Astrocyte of the hippocampus (primary cell): Measurements from ENCODE around the gene NOTUM.

Source experiments
- DNase-seq: peaks from one replicate; pipeline ENCODE4 v3.0.0; 2011; ENCODE audit warnings: low read depth, low spot score

Gene NOTUM

DNA sequence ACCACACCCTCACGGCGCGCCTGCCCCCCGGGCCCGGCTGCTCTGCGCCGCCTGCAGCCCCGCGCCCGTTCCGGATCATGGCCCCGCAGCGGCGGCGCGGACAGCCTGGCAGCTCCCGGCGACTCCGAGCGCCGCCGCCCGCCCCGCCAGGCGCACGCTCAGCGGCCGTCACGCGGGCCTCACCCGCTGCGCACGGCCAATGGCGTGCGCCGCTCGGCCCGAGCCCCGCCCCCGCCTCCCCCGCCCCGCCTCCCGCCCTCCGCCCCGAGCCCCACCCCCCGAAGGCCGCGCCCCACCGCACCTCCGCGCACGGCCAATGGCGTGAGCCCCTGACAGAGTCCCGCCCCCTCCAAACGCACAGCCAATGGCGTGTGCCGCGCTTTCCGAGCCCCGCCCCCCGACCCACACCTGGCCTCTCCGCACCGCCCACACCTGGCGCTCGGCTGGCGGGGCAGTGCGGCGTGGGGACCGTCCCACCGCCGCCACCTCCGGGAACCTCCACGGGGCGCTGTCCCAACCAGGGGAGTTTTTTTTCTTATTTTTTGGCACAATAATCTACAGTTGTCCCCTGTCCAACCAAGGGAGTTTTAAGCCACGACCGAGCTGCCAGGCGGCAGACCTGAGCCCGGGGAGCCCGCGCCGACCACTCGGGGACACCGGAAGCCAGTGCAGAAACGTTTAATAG, 49.6 kb downstream of the NOTUM start, which contains the start of gene PCYT2:
Gene PCYT2, minus strand, starts transcription at position 123 of the 685 bp plus-strand sequence. Its CDS starts 44 bp downstream, at position 79.
- DNase-seq: peak; percentile 93

DNA sequence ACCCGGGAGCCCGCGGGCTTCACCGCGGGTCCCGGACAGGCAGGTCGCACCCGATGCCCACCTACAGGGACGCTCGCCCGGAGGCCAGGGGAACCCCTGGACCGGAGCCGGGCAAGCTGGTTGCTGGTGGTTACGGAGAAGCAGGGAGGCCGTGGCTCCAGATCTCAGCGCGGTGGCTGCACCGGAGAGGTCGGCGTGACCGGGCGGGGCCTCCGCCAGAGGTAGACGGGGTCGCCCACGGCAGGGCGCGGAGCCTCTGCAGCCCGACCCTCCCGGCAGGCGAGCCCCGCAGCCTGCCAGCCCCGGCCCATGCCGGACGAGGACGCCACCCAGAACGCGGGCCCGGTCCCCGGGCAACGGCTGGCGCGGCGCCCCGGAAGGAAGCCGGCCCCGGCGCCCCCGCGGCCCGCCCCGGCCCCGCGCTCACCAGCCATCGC, 50.1 kb downstream of the NOTUM start:
- peak; percentile 54 for DNase-seq

DNA sequence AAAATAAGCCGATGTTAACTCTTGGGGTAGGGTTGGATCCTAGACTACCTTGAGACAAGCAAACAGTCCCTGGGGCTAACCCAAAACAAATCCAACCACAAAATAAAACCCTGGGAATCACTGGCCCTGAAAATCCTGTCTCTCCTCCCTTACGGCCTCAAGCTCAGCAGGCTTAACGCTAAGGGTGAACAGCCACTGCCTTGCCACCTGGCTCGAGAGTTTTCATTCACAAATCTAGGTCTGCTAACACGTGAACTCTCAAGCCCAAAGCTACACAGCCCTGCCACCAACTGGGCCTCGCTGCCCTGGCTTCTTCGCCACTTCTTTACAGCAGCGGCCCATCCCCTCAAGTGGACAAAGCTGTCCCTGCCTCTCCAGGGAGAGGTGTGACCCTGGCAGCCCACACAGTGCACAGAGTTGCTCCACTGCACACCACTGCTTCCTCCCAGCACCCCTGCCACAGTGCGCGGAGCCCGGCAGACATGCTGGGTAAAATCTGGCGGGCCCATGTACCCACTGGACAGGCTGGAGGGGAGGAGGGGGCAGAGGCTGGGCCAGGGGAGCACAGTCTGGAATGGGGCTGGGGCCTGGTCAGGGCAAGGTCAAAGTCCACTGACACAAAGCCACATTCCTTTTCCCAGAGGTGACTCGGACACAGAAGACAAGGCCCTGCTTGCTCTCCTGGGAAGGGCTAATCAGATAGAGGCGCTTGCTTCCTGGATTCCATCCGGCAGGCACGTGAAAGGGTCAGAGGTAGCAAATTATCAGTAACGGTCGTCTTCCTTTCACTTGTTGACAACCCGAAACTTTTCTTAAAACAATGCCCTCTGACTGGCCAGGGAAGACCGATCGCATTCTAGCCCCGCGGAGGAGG, 50.8 kb downstream of the NOTUM start:
- peak; percentile 34 for DNase-seq

DNA sequence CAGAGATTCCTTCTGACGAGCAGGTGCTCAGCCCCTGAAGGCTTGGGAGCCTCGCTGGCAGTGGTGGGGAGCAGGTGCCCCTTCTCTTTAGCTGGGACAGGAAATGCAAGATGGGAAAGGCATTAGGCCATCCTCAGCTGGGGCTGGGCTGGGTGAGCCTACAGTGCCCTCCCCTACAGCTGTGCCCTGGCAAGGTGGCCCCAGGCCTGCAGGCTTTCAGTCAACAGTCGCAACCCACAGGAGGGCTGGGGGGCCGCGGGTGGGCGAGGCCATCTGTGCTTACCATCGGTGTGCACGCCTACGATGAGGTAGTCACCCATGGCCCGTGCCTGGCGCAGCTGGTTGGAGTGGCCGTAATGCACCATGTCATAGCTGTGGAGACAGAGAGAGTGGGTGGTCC, 51.8 kb downstream of the NOTUM start:
- no peak for DNase-seq

DNA sequence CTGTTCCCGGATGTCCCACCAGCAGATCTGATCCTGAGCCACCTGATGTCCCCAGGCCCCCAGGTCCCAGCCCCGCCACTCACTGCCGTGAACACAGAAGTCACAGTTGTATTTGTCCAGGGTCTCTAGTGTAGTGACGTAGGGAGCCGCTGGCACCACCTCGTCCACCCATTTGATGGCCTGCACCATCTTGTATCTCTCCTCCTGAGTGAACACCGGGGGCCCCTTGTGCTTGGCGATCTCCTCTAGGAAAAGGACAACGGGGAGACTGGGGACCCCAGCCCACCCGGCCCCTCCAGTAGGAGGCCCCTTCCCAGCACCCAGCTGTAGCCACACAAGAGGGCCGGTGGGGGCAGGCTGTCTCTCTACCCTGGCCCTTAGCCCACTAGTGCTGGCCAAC, 52.2 kb downstream of the NOTUM start:
- no peak for DNase-seq

DNA sequence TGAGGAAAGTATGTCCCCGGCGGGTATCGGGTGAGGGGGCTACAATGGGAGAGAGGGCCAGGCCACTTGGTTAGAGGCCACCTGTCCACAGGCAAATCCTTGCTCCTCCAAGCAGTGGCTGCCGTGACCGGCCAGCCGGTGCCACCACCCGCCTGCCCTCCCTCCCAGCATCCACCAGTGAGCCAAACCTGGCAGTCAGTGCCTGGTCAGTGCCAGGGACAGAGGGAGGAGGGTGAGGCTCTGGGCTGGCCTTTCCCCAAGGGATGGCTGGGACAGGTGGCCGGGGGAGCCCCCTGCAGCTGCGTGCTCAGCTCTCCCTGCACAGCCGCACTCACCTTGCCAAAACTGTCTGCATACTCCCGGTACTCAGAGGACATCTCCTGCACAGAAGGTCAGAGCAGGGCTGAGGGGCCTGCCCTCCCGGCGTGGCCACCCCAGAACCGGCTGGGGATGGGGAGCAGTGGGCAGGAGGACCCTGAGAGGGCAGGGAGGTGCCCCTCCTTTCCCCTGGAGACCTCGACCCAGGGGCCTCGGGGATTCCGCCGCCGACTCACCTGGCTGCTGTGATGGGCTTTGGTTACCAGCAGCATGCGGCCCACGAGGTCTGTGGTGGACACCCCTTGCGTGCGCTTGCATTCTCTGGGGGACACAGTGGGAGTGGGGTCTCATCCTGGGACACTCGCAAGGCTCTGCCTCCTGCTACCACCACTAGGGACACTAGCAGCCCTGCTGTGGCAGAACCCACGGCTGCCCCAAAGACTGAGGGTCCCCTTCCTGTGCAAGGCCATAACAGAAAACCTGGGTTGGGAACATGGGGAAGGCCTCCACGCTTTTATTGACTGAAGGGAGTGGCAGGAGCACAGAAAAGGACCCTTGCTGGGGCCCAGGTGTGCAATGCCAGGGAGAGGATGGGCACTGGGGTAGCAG, 53.5 kb downstream of the NOTUM start:
- no peak for DNase-seq

DNA sequence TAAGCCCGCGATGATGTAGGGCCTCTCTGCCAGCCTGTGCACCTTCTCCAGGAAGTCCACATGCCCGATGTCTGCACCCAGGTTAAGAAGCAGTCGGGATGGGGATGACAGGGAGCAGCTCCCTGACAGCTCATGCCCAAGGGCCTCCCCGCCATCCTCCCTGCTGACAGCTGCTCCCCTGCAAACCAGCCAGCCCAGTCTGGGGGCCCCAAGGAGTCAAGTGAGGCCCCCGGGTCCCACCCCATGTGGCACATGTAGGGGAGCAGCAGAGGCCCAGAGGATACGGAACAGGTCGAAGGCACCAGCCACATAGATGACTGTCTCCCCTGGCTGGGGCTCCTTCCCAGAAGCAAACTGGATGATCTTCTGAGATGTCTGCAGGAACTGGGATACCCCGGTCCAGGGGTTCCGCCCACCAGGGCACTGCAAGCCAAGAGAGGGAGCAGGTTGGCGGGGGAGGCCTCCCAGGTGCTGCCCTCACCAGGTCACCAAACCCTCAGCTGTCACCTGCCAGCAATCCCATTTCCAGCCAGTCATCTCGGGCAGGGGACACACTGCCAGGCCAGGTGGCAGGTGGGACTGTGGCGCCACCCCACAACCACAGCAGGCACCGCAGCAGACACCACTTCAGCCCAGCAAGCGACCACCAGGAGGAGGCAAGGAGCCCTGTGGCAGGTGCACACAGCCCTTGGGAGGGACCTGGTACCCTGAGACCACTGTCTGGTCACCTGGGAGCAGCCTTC, 54.3 kb downstream of the NOTUM start:
- DNase-seq: no peak

DNA sequence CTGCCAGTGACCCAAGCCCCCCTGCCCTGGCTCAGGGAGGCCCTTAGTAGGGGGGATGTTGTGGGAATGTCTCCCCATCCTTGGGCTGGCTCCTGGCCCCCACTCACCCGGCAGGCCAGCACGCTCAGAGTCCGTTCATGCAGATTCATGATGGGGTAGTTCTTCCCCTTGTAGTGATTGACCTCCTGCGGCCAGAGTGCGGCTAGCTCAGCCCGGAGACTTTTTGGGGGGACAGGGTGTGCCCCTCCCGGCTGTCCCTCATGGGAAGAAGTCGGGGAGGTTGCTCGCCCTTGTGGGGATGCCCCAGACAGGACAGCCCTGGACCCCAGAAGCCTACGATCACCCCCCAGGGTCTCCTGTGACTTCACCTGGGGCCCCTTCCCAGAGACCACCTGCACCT, 55.0 kb downstream of the NOTUM start:
- DNase-seq: no peak

DNA sequence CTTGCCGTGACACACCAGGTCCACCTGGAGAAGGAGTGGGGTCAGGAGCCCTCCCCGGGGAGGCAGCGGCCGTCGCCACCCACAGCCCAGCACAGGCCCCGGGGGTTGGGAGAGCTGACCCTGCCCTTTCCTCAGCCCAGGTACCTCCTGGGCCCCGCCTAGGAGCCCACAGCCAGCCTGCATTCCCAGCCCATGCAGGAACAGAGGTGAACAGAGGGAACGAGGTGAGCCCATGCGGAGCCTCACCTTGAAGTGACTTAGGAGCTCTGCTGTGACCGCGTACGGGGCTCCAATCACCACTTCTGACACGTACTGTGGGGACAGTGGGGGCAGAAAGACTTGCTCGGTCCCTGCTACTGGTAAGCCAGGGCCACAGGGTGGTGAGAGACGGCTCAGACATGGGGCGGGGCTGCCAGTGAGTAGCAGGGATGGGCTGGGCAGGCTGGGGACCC, 55.5 kb downstream of the NOTUM start:
- no peak for DNase-seq

DNA sequence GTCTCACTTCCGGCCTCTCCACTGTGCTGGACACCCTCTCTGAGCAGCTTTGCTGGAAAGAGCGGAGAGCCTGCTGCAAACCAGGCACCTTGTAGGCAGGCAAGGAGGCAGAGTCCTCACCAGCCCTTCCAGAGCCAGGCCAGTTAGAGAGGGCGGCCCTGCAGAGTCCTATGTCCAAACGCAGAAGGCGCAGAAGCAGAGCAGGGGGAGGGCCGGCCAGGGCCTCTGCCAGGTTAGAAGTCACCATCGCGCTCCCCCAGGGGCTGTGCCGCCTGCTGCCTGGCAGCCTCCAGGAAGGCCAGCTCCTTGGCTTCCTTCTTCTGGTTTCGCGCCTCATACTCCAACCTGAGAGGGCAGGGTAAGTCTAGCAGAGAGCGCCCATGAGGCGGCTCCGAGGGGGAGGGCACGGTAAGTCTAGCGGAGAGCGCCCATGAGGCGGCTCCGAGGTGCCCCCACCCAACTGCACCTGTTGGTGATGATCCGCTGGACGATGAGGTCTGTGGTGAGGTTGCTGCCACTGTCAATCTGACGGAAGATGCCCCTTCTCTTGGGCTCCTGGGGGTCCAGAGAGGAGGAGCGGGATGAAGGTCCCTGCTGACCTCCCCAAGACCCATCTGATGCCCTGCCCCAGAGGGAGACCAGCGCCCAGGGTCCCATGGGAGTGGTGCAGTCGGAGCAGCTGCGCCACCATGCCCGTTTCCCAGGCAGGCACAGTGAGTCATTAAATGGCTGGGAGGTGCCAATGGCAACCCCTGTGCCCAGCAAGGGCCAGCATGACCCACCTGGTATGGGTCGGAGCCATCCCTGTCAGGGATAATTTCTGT, 56.2 kb downstream of the NOTUM start:
- DNase-seq: no peak

DNA sequence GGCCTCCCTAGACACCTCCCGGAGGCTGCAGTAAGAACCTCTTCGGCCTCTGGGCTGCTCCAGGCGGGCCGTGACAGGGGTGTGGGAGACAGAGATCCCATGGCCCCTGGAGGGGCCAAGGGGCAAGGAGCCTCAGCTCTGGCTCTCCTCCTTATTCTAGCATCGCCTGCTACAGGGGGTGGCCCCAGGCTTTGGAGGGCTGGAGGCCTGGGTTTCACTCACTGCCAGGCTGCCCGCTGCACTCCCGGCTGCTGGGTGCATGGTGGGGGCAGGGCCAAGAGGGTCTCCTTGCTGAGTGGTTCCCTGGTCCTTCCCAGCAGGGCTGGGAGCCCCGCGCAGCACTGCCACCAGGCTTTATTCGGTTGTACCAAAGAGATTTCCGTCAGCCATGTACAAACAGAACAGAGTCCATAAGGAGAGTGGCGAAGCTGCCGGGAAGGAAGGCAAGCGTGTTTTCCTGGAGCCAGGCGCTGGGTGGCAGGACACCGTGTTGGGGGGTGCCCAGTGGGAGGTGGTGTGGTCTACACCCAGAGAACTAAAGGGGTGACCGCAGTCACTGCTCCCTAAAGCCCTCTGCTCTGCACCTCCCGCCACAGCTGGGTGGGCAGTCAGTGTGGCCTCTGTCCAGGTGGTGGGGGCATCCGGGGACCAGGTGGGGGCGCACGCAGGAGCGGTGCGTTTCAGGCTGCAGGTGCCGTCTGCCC, 56.9 kb downstream of the NOTUM start:
- no peak for DNase-seq

DNA sequence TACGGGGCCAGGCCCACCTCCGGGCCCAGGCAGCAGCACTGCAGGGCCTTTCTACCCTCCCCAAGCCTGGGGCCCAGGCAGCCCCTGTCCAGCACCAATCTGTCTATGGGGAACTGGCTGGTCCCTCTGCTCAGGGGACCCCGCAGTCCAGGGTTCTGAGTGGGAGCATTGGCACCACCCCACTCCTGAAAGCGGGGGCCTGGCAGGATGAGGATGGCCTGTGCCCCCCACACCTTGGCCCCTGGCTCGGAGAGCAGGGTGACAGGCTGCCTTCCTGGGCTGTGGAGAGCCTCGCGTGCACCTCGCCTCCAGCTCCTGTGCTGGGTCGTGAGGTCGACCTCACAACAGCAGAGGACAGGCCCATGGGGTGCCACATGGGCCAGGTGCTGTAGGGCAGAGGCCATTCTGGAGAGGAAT, 57.6 kb downstream of the NOTUM start:
- DNase-seq: no peak

DNA sequence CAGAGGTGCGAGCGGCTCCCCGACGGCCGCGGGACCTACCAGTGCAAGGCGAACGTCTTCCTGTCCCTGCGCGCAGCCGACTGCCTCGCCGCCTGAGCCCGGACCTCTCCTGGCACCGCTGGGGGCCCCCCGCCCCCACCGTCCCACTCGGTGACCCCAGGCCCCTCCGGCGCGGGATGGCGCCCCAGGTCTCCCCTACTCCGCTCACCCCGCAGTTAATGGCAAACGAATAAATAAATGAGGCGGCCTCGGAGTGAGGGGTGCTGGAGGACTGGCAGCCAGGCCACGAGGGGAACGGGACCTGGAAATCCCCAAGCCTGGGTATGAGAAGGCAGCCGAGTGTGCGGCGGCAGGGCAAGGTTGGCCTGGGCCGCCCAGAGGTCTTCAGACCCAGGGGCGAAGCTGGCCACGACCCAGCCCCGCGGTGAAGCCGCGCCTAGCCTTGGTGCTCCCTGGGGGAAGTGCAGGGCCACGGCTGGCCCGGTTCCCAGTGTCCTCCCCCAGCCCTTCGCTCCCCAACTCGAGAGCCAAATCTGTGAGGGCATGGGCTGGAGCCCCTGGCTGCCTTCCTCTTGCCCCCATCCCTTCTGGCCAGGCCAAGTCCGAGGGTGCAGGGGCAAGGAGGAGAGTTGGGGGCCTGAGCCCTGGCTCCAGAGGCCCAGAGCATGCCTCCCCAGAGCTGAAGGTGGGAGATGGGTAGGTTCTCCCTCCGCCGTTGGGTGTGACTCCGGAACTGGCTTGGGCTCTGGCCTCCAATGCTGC, 58.2 kb downstream of the NOTUM start:
- DNase-seq: no peak
